GM19099 (cell line): Measurements from ENCODE around the gene SHLD3.

Experiments
- POLR2A ChIP-seq: IDR thresholded peaks from 3 replicates; pipeline ENCODE4 v1.6.1; 2011; ENCODE audit warnings: low read depth; ENCODE audit not compliant: insufficient read length; ENCODE audit errors: extremely low read depth

Gene SHLD3

GRCh38 chr5:65624571-65625555, at the start of gene SHLD3, which contains the start of gene TRAPPC13:
Gene SHLD3 (plus strand): TSS chr5:65625027. CDS start chr5:65629588, 4,561 bp downstream.
Gene TRAPPC13 (plus strand): TSS chr5:65625027. CDS start chr5:65625061, 34 bp downstream.
- peak; percentile 60 for TF ChIP-seq POLR2A

- TF ChIP-seq POLR2A = no peak
These were observed 47.7 kb upstream of the SHLD3 start for GRCh38 chr5:65577141-65577540.

- TF ChIP-seq POLR2A = no peak
These were observed 36.1 kb upstream of the SHLD3 start for GRCh38 chr5:65588694-65589093.

GRCh38 chr5:65611524-65611923, 13.3 kb upstream of the SHLD3 start:
- TF ChIP-seq POLR2A = no peak

- no peak for TF ChIP-seq POLR2A
These were observed 12.4 kb upstream of the SHLD3 start for GRCh38 chr5:65612298-65612907.

- TF ChIP-seq POLR2A = no peak
These were observed 4.8 kb upstream of the SHLD3 start for GRCh38 chr5:65620021-65620420.

GRCh38 chr5:65623482-65623881, 1.3 kb upstream of the SHLD3 start:
- no peak for TF ChIP-seq POLR2A

GRCh38 chr5:65624025-65624570, 729 bp upstream of the SHLD3 start, which contains the start of gene TRIM23:
Gene TRIM23 (minus strand): TSS chr5:65624333. CDS start chr5:65624274, 59 bp downstream.
- no peak for TF ChIP-seq POLR2A

GRCh38 chr5:65625743-65626142, 916 bp downstream of the SHLD3 start:
- no peak for TF ChIP-seq POLR2A

- TF ChIP-seq POLR2A = no peak
These were observed 6.2 kb downstream of the SHLD3 start for GRCh38 chr5:65630981-65631380.

GRCh38 chr5:65640240-65640639, 15.4 kb downstream of the SHLD3 start:
- no peak for TF ChIP-seq POLR2A

GRCh38 chr5:65646938-65647337, 22.1 kb downstream of the SHLD3 start:
- TF ChIP-seq POLR2A = no peak

- TF ChIP-seq POLR2A = no peak
These were observed 23.1 kb downstream of the SHLD3 start for GRCh38 chr5:65647941-65648340.

- no peak for TF ChIP-seq POLR2A
These were observed 26.3 kb downstream of the SHLD3 start for GRCh38 chr5:65651144-65651543.

GRCh38 chr5:65654713-65655112, 29.9 kb downstream of the SHLD3 start:
- TF ChIP-seq POLR2A = no peak

GRCh38 chr5:65663804-65664521, 39.1 kb downstream of the SHLD3 start:
- no peak for TF ChIP-seq POLR2A

- no peak for TF ChIP-seq POLR2A
These were observed 43.9 kb downstream of the SHLD3 start for GRCh38 chr5:65668696-65669095.
